AG04450 (cell line): ENCODE results near the gene CNR2. TPM values are rescaled to one million over a fixed set of nuclear protein-coding genes. Genes with fewer than 3 reads are reported as not detected.
"Not testable (repeated sequence)": the region's sequence is repeated elsewhere in the genome, so short reads cannot be mapped to it uniquely, and the experiment has no call there.

Source experiments
- CTCF ChIA-PET: fragments of 300-600, 350-600 bp; formaldehyde crosslinking; extraction: SDS; loops from one replicate; lab custom pipeline; 2022; ENCODE audit warnings: antibody characterized with exemption, inconsistent platforms; lab: Charles Lee
- POLR2A ChIA-PET: fragments of 350-600 bp; formaldehyde crosslinking; extraction: SDS; loops from one replicate; lab custom pipeline; 2021; ENCODE audit warnings: antibody characterized with exemption, inconsistent platforms; lab: Yijun Ruan, JAX
- DNase-seq: peaks from one replicate; pipeline ENCODE4 v3.0.0-alpha.2; 2011; ENCODE audit warnings: low read depth, low spot score
- H3K27ac ChIP-seq: one replicate; pipeline ENCODE4 v1.5.1; 2012; ENCODE audit warnings: low read depth, low read length, control low read depth
- H3K27me3 ChIP-seq: one replicate; pipeline ENCODE4 v1.6.0; 2012; ENCODE audit warnings: low read length; ENCODE audit not compliant: control insufficient read depth, insufficient read depth
- H3K4me3 ChIP-seq: 2 replicates; pipeline ENCODE4 v1.5.1; 2011; ENCODE audit warnings: mild to moderate bottlenecking, low read depth, low read length, control low read depth
- H3K9me3 ChIP-seq: 2 replicates; pipeline ENCODE4 v1.5.1; 2012; ENCODE audit warnings: low read length; ENCODE audit not compliant: control insufficient read depth, insufficient read depth
- polyA plus RNA-seq: library from polyadenylated mRNA; depleted of rRNA; stranded (reverse); fragments of >200 nt; gene quantifications from 2 replicates; pipeline ENCODE4 v1.2.3, GENCODE V29; 2011
- TF ChIP-seq, protein P1 (sequence below): IDR thresholded peaks from 2 replicates; pipeline ENCODE4 v1.5.1; 2011; ENCODE audit warnings: low read depth, low read length, control low read depth, inconsistent platforms

CNR2 gene
- polyA plus RNA-seq, 1 experiment, result not detected

DNA sequence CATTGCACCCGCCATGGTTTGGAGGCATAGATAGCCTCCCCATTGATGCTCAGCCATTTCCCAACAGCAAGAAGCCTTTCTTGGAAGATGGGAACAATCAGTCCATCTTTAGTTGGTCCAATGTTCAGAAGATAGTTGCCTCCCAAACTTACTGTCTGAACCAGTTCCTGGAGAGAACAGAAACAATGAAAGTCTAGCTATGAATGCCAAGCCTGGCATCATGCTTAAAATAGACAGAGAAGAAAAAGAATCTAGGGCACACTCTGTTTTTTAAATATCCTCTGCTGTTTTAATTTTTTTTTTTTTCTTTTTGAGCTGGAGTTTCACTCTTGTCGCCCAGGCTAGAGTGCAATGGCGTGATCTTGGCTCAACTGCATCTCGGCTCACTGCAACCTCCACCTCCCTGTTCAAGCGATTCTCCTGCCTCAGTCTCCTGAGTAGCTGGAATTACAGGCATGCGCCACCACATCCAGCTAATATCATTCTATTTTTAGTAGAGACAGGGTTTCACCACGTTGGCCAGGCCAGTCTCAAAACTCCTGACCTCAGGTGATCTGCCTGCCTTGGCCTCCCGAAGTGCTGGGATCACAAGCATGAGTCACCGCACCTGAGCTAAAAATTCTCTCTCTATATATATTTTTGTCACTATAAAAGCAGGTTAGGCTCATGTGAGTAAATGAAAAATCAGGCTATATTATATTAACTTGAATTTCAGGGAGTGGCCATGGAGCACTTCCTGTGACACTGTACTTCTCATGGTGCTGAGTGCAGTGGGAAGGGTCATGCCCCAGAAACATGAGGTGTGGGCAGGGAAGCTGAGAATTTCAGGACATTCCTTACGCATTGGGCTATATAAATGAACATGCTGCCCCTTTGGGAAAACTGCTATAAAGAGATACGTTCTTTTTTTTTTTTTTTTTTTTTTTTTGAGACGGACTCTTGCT is 64.2 kb downstream of the CNR2 start:
- peaks cover 6% of the 10 kb centered on the region for H3K27me3 ChIP-seq
- no peak overlapping the region for H3K27ac ChIP-seq
- ChIA-PET POLR2A (interaction anchor here (0.5 kb wide), 1 partner anchor 52 kb away, joined by 4 read pairs; no protein-coding TSS in a partner anchor), CTCF (interaction anchor here (1.0 kb wide), 1 partner anchor 37 kb away, joined by 4 read pairs; no protein-coding TSS in a partner anchor)
- no peaks in the 10 kb centered on the region; the same call in 1 of the 2 replicates for H3K9me3 ChIP-seq
- DNase-seq, result no peak
- TF ChIP-seq, protein P1, sequence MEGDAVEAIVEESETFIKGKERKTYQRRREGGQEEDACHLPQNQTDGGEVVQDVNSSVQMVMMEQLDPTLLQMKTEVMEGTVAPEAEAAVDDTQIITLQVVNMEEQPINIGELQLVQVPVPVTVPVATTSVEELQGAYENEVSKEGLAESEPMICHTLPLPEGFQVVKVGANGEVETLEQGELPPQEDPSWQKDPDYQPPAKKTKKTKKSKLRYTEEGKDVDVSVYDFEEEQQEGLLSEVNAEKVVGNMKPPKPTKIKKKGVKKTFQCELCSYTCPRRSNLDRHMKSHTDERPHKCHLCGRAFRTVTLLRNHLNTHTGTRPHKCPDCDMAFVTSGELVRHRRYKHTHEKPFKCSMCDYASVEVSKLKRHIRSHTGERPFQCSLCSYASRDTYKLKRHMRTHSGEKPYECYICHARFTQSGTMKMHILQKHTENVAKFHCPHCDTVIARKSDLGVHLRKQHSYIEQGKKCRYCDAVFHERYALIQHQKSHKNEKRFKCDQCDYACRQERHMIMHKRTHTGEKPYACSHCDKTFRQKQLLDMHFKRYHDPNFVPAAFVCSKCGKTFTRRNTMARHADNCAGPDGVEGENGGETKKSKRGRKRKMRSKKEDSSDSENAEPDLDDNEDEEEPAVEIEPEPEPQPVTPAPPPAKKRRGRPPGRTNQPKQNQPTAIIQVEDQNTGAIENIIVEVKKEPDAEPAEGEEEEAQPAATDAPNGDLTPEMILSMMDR, result no peak
- H3K4me3 ChIP-seq, result no peak overlapping the region

DNA sequence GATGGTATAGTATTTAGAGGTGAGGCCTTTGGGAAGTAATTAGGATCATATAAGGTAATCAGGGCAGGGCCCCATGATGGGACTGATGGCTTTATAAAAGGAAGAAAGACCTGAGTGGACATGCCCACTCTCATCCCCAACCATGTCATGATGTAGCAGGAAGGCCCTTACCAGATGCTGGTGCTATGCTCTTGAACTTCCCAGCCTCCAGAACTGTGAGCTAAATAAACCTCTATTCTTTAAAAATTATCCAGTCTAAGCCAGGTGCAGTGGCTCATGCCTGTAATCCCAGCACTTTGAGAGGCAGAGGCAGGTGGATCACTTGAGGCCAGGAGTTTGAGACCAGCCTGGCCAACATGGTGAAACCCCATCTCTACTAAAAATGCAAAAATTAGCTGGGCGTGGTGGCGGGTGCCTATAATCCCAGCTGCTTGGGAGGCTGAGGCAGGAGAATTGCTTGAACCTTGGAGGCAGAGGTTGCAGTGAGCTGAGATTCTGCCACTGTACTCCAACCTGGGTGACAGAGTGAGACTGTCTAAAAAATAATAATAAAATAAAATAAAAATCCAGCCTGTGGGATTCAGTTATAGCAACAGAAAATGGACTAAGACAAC is 65.6 kb downstream of the CNR2 start:
- CTCF ChIA-PET, H3K9me3 ChIP-seq, DNase-seq, H3K27ac ChIP-seq, H3K4me3 ChIP-seq, POLR2A ChIA-PET: not testable (repeated sequence)
- H3K27me3 ChIP-seq, result peaks cover 14% of the 10 kb centered on the region

DNA sequence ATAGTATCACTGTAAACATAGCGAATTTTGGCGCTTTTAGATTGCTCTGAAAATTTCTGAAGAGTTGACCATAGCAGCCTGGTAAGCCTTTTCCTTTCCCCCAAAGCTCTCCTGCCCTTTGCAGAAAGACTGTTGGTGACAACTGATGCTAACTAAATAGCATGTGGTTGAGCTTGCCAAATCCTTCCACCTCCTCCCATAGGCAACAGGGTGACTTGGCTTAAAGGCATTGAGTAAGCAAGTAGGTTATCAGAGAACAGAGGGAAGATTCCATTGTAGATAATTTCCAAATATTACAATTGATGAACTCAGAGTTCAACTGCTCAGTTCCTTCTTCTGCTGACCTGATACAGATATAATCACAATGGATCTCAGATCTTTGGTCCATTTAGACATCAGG is 68.0 kb downstream of the CNR2 start:
- no peaks in the 10 kb centered on the region for H3K9me3 ChIP-seq
- ChIA-PET POLR2A (no interaction called here), CTCF (no interaction called here)
- H3K4me3 ChIP-seq, result no peak overlapping the region
- peaks cover 14% of the 10 kb centered on the region for H3K27me3 ChIP-seq
- TF ChIP-seq, protein P1, result no peak
- H3K27ac ChIP-seq, result no peak overlapping the region
- no peak for DNase-seq

DNA sequence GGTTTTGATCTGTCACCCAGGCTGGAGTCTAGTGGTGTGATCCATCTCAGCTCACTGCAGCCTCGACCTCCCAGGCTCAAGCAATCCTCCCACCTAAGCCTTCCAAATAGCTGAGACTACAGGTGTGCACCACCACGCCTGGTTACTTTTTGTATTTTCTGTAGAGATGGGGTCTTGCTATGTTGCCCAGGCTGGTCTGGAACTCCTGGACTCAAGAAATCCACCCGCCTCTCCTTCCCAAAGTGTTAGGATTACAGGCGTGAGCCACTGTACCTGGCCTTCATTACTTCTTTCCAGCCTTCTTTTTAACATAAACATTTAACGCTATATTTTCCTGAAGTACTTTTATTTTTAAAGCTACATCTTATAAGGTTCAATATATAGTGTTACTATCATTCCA is 69.5 kb downstream of the CNR2 start:
- no peaks in the 10 kb centered on the region for H3K9me3 ChIP-seq
- no peak overlapping the region for H3K4me3 ChIP-seq
- TF ChIP-seq, protein P1, result no peak
- H3K27ac ChIP-seq, result no peak overlapping the region
- DNase-seq, result no peak
- peaks cover 13% of the 10 kb centered on the region for H3K27me3 ChIP-seq
- CTCF ChIA-PET, result no interaction called here
- POLR2A ChIA-PET, result no interaction called here

DNA sequence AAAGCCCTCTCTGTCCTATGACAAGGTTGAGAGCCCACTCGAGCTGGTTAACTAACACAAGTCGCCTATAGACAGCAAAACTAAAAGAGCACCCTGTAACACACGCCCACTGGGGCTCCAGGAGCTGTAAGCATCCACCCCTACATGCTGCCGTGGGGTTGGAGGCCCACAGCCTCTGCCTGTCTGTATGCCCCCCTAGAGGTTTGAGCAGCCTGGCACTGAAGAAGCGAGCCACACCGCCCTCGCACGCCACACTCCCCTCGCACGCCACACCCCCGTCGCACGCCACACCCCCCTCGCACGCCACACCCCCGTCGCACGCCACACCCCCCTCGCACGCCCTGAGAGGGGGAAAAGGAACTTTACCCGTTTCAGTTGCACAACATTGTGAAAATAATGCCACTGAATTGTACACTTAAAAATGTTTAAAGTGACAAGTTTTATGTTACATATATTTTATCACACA is 74.7 kb downstream of the CNR2 start:
- H3K27ac ChIP-seq, result no peak overlapping the region
- ChIA-PET CTCF (interaction anchor here (0.5 to 0.7 kb wide), 4 partner anchors 10 to 289 kb away, joined by 3 to 9 read pairs (median 4); no protein-coding TSS in a partner anchor), POLR2A (interaction anchor here (0.8 kb wide), 1 partner anchor 10 kb away, joined by 6 read pairs; no protein-coding TSS in a partner anchor)
- peaks cover 12% of the 10 kb centered on the region for H3K27me3 ChIP-seq
- no peak for DNase-seq
- TF ChIP-seq, protein P1, result no peak
- peak overlapping the region; percentile 52 for H3K4me3 ChIP-seq
- no peaks in the 10 kb centered on the region for H3K9me3 ChIP-seq
